ACC112 (cell line): Measurements from ENCODE around the gene TOLLIP.
"Not testable (repeated sequence)": the region's sequence is repeated elsewhere in the genome, so short reads cannot be mapped to it uniquely, and the experiment has no call there.

Experiments
- H2AFZ ChIP-seq: fragments of 200-600 bp; sonication (generic); one replicate; pipeline ENCODE4 v1.6.0; 2017; ENCODE audit warnings: antibody characterized with exemption, low read length; ENCODE audit not compliant: unreplicated experiment
- H3K27ac ChIP-seq: fragments of 200-600 bp; sonication (generic); 2 replicates; pipeline ENCODE4 v1.5.1; 2014; ENCODE audit warnings: low read depth, mild to moderate bottlenecking, antibody characterized with exemption, low read length, moderate library complexity
- H3K27me3 ChIP-seq: fragments of 200-600 bp; sonication (generic); 2 replicates; pipeline ENCODE4 v1.6.1; 2014; ENCODE audit warnings: mild to moderate bottlenecking, antibody characterized with exemption, low read length, moderate library complexity, mixed read lengths; ENCODE audit not compliant: insufficient read depth
- H3K36me3 ChIP-seq: fragments of 200-600 bp; sonication (generic); 2 replicates; pipeline ENCODE4 v1.6.1; 2016; ENCODE audit warnings: mild to moderate bottlenecking, antibody characterized with exemption, low read length, moderate library complexity, mixed read lengths; ENCODE audit not compliant: insufficient read depth
- H3K4me1 ChIP-seq: fragments of 200-600 bp; sonication (generic); one replicate; pipeline ENCODE4 v1.6.1; 2016; ENCODE audit warnings: low read length, mixed read lengths; ENCODE audit not compliant: insufficient read depth, unreplicated experiment, control insufficient read depth
- H3K4me3 ChIP-seq: fragments of 200-600 bp; sonication (generic); 2 replicates; pipeline ENCODE4 v1.5.1; 2014; ENCODE audit warnings: mild to moderate bottlenecking, low read depth, low read length
- H3K79me2 ChIP-seq: fragments of 200-600 bp; sonication (generic); one replicate; pipeline ENCODE4 v1.6.0; 2016; ENCODE audit warnings: low read length; ENCODE audit not compliant: control insufficient read depth, unreplicated experiment, insufficient read depth

The TOLLIP gene

GRCh38 chr11:1254086-1254648 lies 55.3 kb downstream of the TOLLIP start:
- no peak overlapping the region for H3K27ac ChIP-seq
- no peak overlapping the region for H2AFZ ChIP-seq
- H3K4me3 ChIP-seq = no peak overlapping the region
- H3K4me1 ChIP-seq = no peaks in the 10 kb centered on the region
- no peaks in the 10 kb centered on the region for H3K27me3 ChIP-seq
- no peaks in the 10 kb centered on the region for H3K36me3 ChIP-seq
- H3K79me2 ChIP-seq = no peaks in the 10 kb centered on the region

DNA sequence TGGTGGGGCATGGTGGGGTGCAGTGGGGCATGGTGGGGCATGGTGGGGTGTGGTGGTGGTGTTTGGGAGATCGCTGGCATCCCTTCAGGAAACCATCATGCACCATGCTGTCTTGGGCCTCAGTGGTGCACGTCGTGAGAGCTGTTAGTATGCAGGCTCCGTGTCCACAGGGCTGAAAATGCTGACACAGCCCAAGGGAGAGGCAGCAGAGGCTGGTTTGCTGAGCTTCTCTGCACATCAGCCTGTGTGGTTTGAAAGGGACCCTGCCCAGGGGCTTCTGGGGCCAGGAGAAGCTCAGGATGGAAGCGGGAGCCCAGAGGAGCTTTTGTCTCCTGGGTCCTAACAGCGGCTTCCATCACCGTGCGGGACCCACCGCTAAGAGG lies 56.3 kb downstream of the TOLLIP start:
- Histone ChIP-seq H3K4me3 (no peak overlapping the region), H3K4me1 (no peaks in the 10 kb centered on the region), H3K27ac (no peak overlapping the region), H3K27me3 (no peaks in the 10 kb centered on the region), H2AFZ (no peak overlapping the region), H3K79me2 (no peaks in the 10 kb centered on the region), H3K36me3 (no peaks in the 10 kb centered on the region)

- Histone ChIP-seq H3K27ac (no peak overlapping the region), H3K79me2 (no peaks in the 10 kb centered on the region), H3K27me3 (no peaks in the 10 kb centered on the region), H2AFZ (no peak overlapping the region), H3K4me3 (no peak overlapping the region), H3K4me1 (no peaks in the 10 kb centered on the region), H3K36me3 (no peaks in the 10 kb centered on the region)
These were observed 56.9 kb downstream of the TOLLIP start for GRCh38 chr11:1252371-1253102.

DNA sequence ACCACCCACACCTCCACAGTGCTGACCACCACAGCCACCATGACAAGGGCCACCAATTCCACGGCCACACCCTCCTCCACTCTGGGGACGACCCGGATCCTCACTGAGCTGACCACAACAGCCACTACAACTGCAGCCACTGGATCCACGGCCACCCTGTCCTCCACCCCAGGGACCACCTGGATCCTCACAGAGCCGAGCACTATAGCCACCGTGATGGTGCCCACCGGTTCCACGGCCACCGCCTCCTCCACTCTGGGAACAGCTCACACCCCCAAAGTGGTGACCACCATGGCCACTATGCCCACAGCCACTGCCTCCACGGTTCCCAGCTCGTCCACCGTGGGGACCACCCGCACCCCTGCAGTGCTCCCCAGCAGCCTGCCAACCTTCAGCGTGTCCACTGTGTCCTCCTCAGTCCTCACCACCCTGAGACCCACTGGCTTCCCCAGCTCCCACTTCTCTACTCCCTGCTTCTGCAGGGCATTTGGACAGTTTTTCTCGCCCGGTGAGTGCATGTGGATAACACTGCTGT lies 58.1 kb downstream of the TOLLIP start:
- H3K27me3 ChIP-seq = no peaks in the 10 kb centered on the region
- H2AFZ ChIP-seq = no peak overlapping the region
- H3K4me3 ChIP-seq = no peak overlapping the region
- no peaks in the 10 kb centered on the region for H3K36me3 ChIP-seq
- no peaks in the 10 kb centered on the region for H3K4me1 ChIP-seq
- no peaks in the 10 kb centered on the region for H3K79me2 ChIP-seq
- H3K27ac ChIP-seq = no peak overlapping the region

- not testable (repeated sequence) for H3K27ac ChIP-seq, H3K4me3 ChIP-seq, H3K27me3 ChIP-seq, H3K79me2 ChIP-seq, H3K36me3 ChIP-seq, H3K4me1 ChIP-seq, H2AFZ ChIP-seq
These were observed 59.0 kb downstream of the TOLLIP start for GRCh38 chr11:1250411-1250810.

DNA sequence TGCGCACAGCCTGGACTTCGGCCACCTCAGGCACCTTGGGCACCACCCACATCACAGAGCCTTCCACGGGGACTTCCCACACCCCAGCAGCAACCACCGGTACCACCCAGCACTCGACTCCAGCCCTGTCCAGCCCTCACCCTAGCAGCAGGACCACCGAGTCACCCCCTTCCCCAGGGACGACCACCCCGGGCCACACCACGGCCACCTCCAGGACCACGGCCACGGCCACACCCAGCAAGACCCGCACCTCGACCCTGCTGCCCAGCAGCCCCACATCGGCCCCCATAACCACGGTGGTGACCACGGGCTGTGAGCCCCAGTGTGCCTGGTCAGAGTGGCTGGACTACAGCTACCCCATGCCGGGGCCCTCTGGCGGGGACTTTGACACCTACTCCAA lies 60.5 kb downstream of the TOLLIP start:
- not testable (repeated sequence) for H3K36me3 ChIP-seq, H3K4me3 ChIP-seq, H3K27me3 ChIP-seq, H3K79me2 ChIP-seq, H3K27ac ChIP-seq, H2AFZ ChIP-seq, H3K4me1 ChIP-seq

- H3K4me1 ChIP-seq, H3K27ac ChIP-seq, H3K4me3 ChIP-seq, H3K79me2 ChIP-seq, H3K27me3 ChIP-seq, H3K36me3 ChIP-seq, H2AFZ ChIP-seq: not testable (repeated sequence)
These were observed 62.4 kb downstream of the TOLLIP start for GRCh38 chr11:1247026-1247425.

GRCh38 chr11:1246301-1246700 lies 63.1 kb downstream of the TOLLIP start:
- H3K79me2 ChIP-seq, H3K27ac ChIP-seq, H2AFZ ChIP-seq, H3K36me3 ChIP-seq, H3K27me3 ChIP-seq, H3K4me1 ChIP-seq, H3K4me3 ChIP-seq: not testable (repeated sequence)

DNA sequence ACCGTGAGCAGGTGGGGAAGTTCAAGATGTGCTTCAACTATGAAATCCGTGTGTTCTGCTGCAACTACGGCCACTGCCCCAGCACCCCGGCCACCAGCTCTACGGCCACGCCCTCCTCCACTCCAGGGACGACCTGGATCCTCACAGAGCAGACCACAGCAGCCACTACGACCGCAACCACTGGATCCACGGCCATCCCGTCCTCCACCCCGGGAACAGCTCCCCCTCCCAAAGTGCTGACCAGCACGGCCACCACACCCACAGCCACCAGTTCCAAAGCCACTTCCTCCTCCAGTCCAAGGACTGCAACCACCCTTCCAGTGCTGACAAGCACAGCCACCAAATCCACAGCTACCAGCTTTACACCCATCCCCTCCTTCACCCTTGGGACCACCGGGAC lies 63.7 kb downstream of the TOLLIP start:
- not testable (repeated sequence) for H3K4me1 ChIP-seq, H3K27ac ChIP-seq, H2AFZ ChIP-seq, H3K4me3 ChIP-seq, H3K79me2 ChIP-seq, H3K27me3 ChIP-seq, H3K36me3 ChIP-seq

DNA sequence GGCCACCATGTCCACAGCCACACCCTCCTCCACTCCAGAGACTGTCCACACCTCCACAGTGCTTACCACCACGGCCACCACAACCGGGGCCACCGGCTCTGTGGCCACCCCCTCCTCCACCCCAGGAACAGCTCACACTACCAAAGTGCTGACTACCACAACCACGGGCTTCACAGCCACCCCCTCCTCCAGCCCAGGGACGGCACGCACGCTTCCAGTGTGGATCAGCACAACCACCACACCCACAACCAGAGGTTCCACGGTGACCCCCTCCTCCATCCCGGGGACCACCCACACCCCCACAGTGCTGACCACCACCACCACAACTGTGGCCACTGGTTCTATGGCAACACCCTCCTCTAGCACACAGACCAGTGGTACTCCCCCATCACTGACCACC lies 64.9 kb downstream of the TOLLIP start:
- H3K4me3 ChIP-seq, H3K4me1 ChIP-seq, H3K27me3 ChIP-seq, H2AFZ ChIP-seq, H3K79me2 ChIP-seq, H3K27ac ChIP-seq, H3K36me3 ChIP-seq: not testable (repeated sequence)

- H2AFZ ChIP-seq, H3K79me2 ChIP-seq, H3K27me3 ChIP-seq, H3K36me3 ChIP-seq, H3K4me3 ChIP-seq, H3K27ac ChIP-seq, H3K4me1 ChIP-seq: not testable (repeated sequence)
These were observed 65.9 kb downstream of the TOLLIP start for GRCh38 chr11:1243521-1243920.
